Fibroblast of lung (primary cell): ENCODE results near the gene TRAT1. TPM values are rescaled to one million over a fixed set of nuclear protein-coding genes. Genes with fewer than 3 reads are reported as not detected.

Experiments
- DNase-seq, 2 donors: peaks; one replicate each; pipeline versions ENCODE4 v3.0.0 to v3.0.0-alpha.2; 2010; ENCODE audit warnings: low read depth in 2 of 2
- H2AFZ ChIP-seq: 2 replicates; pipeline ENCODE4 v1.5.1; 2012; ENCODE audit warnings: low read length, control low read depth, inconsistent platforms
- H3K27ac ChIP-seq: 2 replicates; pipeline ENCODE4 v1.5.1; 2011; ENCODE audit warnings: low read length, control low read depth; ENCODE audit not compliant: insufficient read depth
- H3K27me3 ChIP-seq: 2 replicates; pipeline ENCODE4 v1.5.1; 2011; ENCODE audit warnings: mild to moderate bottlenecking, low read length; ENCODE audit not compliant: control insufficient read depth, insufficient read depth
- H3K36me3 ChIP-seq: 2 replicates; pipeline ENCODE4 v1.5.1; 2011; ENCODE audit warnings: low read length; ENCODE audit not compliant: control insufficient read depth, insufficient read depth
- H3K4me1 ChIP-seq: 2 replicates; pipeline ENCODE4 v1.5.1; 2011; ENCODE audit warnings: low read length; ENCODE audit not compliant: control insufficient read depth, insufficient read depth; ENCODE audit errors: extremely low read depth
- H3K4me2 ChIP-seq: 2 replicates; pipeline ENCODE4 v1.5.1; 2011; ENCODE audit warnings: low read length, control low read depth; ENCODE audit not compliant: insufficient read depth; ENCODE audit errors: extremely low read depth
- H3K4me3 ChIP-seq, 4 experiments: fragments of 200-600 bp in 1 of 4; sonication (generic) in 1 of 4; replicated peaks in 1 of 4; 2 replicates each; pipeline ENCODE4 v1.5.1; 2011 to 2016; ENCODE audit warnings: low read length in 4 of 4, low read depth in 3 of 4, mild to moderate bottlenecking in 3 of 4, control low read depth in 2 of 4, inconsistent platforms in 1 of 4, mixed read lengths in 1 of 4; ENCODE audit not compliant: insufficient read depth in 1 of 4; ENCODE audit errors: control extremely low read depth in 1 of 4
- H3K79me2 ChIP-seq: 2 replicates; pipeline ENCODE4 v1.5.1; 2012; ENCODE audit warnings: mild to moderate bottlenecking, low read length, inconsistent platforms; ENCODE audit not compliant: control insufficient read depth, insufficient read depth
- H3K9ac ChIP-seq: 2 replicates; pipeline ENCODE4 v1.5.1; 2011; ENCODE audit warnings: mild to moderate bottlenecking, low read length, control low read depth; ENCODE audit not compliant: insufficient read depth
- H3K9me3 ChIP-seq: 2 replicates; pipeline ENCODE4 v1.5.1; 2012; ENCODE audit warnings: low read depth, low read length; ENCODE audit not compliant: control insufficient read depth, insufficient read depth
- H4K20me1 ChIP-seq: 2 replicates; pipeline ENCODE4 v1.5.1; 2011; ENCODE audit warnings: low read length; ENCODE audit not compliant: control insufficient read depth, insufficient read depth; ENCODE audit errors: extremely low read depth
- EZH2 ChIP-seq: IDR thresholded peaks from 2 replicates; pipeline ENCODE4 v1.5.1; 2012; ENCODE audit warnings: low read length, control low read depth, mild to moderate bottlenecking; ENCODE audit errors: missing control alignments
- polyA plus RNA-seq, 2 donors: library from polyadenylated mRNA; depleted of rRNA in 1 of 2; stranded (reverse) in 1 of 2; unstranded in 1 of 2; fragments of >200 nt; gene quantifications; 2 replicates each; pipeline ENCODE4 v1.2.1, GENCODE V29; 2011 to 2012; ENCODE audit warnings: missing spikeins in 1 of 2
- total RNA-seq: library from RNA; depleted of rRNA; stranded (reverse); fragments of >200 nt; gene quantifications from 2 replicates; pipeline ENCODE4 v1.2.1, GENCODE V29; 2014
- TF ChIP-seq, protein P1 (sequence below), 2 donors: IDR thresholded peaks in 1 of 2; conservative IDR thresholded peaks in 1 of 2; 1 replicate in 1 of 2; 2 replicates in 1 of 2; pipeline ENCODE4 v1.5.1; 2011 to 2012; ENCODE audit warnings: low read length in 2 of 2, control low read depth in 1 of 2, inconsistent platforms in 1 of 2, low read depth in 1 of 2, mild to moderate bottlenecking in 1 of 2

The TRAT1 gene
- total and polyA plus RNA-seq, 2 donors (not counting 1 experiment from before 2014, with no cell fraction given), result not detected

DNA sequence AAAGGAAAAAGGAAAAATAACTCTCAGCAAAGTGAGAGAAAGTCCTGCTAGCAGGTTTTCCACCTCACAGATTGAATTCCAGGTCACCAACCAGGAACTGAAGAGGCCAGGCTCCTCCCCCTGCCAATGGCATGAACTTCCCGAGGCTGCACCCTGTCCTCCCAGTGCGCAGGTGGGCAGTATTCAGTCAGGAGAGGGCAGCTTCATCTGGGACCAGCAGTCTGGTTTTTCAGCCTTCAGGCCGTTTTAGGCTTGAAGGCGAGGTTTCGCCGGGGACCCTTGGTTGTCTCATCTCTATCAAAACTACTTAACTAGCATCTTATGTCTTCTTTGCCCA, 41.2 kb downstream of the TRAT1 start:
- Histone ChIP-seq H3K79me2 (no peaks in the 10 kb centered on the region), H3K4me1 (no peaks in the 10 kb centered on the region), H2AFZ (no peak overlapping the region), H3K27me3 (no peaks in the 10 kb centered on the region), H3K4me3 (no peak overlapping the region), H3K9ac (no peak overlapping the region), H3K4me2 (peak overlapping the region; percentile 44), H3K9me3 (no peaks in the 10 kb centered on the region), H4K20me1 (no peaks in the 10 kb centered on the region), H3K27ac (no peak overlapping the region), H3K36me3 (no peaks in the 10 kb centered on the region)
- no peak for DNase-seq
- TF ChIP-seq, protein P1, sequence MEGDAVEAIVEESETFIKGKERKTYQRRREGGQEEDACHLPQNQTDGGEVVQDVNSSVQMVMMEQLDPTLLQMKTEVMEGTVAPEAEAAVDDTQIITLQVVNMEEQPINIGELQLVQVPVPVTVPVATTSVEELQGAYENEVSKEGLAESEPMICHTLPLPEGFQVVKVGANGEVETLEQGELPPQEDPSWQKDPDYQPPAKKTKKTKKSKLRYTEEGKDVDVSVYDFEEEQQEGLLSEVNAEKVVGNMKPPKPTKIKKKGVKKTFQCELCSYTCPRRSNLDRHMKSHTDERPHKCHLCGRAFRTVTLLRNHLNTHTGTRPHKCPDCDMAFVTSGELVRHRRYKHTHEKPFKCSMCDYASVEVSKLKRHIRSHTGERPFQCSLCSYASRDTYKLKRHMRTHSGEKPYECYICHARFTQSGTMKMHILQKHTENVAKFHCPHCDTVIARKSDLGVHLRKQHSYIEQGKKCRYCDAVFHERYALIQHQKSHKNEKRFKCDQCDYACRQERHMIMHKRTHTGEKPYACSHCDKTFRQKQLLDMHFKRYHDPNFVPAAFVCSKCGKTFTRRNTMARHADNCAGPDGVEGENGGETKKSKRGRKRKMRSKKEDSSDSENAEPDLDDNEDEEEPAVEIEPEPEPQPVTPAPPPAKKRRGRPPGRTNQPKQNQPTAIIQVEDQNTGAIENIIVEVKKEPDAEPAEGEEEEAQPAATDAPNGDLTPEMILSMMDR (conservative IDR thresholded peaks at IDR 0.05 in 1 of 2, IDR thresholded peaks at IDR 0.05 in 1 of 2; ENCODE audit: low read depth in 1 of 2, low read length in 2 of 2), result no peak
- no peak for TF ChIP-seq EZH2

DNA sequence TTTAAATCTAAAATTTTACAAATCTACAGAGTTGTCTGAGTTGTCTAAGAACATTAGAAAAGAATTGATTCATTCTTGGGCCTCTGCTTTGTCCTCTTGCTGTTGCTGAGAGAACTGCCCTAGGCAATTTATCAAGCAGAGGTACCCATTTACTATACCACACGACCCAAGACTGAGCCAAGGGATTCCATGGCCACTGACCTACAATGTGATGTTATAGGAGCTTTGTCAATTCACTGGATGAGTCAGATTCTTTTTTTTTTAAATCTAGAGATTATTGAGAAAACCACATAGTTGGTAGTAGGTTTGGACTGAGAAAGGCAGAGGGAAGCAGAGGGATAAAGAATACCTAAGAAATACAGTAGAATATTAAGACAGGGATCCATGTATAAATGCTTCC, 55.3 kb downstream of the TRAT1 start:
- Histone ChIP-seq H4K20me1 (no peaks in the 10 kb centered on the region), H3K9me3 (no peaks in the 10 kb centered on the region)
- TF ChIP-seq, protein P1 (conservative IDR thresholded peaks at IDR 0.05 in 1 of 2, IDR thresholded peaks at IDR 0.05 in 1 of 2; ENCODE audit: low read depth in 1 of 2, low read length in 2 of 2), result no peak
- TF ChIP-seq EZH2, result no peak

DNA sequence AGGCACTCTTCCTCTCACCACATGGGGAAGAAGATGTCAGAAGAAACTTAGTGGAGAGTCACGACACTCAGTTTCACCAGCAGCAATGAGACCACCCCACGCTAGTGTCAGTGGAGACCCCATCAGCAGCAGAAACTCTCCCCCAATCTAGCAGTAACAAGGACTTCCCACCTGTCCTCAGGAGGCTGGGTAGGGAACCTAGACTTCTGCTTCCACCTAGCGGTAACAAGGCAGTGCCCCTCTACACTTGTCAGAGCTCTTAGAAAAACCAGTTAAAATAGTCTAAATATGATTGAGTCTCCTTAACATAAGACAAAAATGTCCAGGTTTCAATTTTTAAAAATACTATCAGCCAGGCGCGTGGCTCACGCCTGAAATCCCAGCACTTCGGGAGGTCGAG, 57.3 kb downstream of the TRAT1 start:
- H3K4me3 ChIP-seq, result no peak overlapping the region
- H3K9ac ChIP-seq, result no peak overlapping the region
- no peak overlapping the region for H3K27ac ChIP-seq
- no peaks in the 10 kb centered on the region for H3K79me2 ChIP-seq
- H3K36me3 ChIP-seq, result no peaks in the 10 kb centered on the region
- no peak overlapping the region for H3K4me2 ChIP-seq
- no peaks in the 10 kb centered on the region for H3K27me3 ChIP-seq
- no peaks in the 10 kb centered on the region for H3K4me1 ChIP-seq
- no peak overlapping the region for H2AFZ ChIP-seq
- DNase-seq, result no peak
- TF ChIP-seq, protein P1 (conservative IDR thresholded peaks at IDR 0.05 in 1 of 2, IDR thresholded peaks at IDR 0.05 in 1 of 2; ENCODE audit: low read depth in 1 of 2, low read length in 2 of 2), result no peak
- no peak for TF ChIP-seq EZH2
- no peaks in the 10 kb centered on the region for H3K9me3 ChIP-seq
- H4K20me1 ChIP-seq, result no peaks in the 10 kb centered on the region

More for the DNA sequence above, 55.3 kb downstream of the TRAT1 start:
- no peaks in the 10 kb centered on the region for H3K27me3 ChIP-seq
- H3K79me2 ChIP-seq, result no peaks in the 10 kb centered on the region
- no peak overlapping the region for H2AFZ ChIP-seq
- H3K4me2 ChIP-seq, result no peak overlapping the region
- DNase-seq, result no peak
- no peak overlapping the region for H3K4me3 ChIP-seq
- no peak overlapping the region for H3K9ac ChIP-seq
- H3K27ac ChIP-seq, result no peak overlapping the region
- no peaks in the 10 kb centered on the region for H3K36me3 ChIP-seq
- no peaks in the 10 kb centered on the region for H3K4me1 ChIP-seq
